ENCODE results near the gene HEATR5A.

DNA sequence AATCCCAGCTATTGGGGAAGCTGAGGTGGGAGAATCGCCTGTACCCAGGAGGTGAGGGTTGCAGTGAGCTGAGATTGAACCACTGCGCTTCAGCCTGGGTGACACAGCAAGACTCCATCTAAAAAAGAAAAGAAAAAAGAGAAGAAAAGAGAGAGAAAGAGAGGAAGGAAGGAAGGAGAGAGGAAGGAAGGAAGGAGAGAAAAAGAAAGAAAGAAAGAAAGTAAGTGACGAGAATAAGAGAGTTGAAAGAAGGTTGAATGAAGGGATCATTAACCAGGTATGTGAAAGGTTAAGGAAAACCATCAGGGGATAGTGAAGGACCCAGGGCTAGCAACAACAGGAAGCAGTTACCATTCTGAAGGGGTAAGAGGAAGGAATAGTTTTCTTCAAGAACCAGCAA lies 41.2 kb upstream of the HEATR5A start:
- TF ChIP-seq, protein P1, sequence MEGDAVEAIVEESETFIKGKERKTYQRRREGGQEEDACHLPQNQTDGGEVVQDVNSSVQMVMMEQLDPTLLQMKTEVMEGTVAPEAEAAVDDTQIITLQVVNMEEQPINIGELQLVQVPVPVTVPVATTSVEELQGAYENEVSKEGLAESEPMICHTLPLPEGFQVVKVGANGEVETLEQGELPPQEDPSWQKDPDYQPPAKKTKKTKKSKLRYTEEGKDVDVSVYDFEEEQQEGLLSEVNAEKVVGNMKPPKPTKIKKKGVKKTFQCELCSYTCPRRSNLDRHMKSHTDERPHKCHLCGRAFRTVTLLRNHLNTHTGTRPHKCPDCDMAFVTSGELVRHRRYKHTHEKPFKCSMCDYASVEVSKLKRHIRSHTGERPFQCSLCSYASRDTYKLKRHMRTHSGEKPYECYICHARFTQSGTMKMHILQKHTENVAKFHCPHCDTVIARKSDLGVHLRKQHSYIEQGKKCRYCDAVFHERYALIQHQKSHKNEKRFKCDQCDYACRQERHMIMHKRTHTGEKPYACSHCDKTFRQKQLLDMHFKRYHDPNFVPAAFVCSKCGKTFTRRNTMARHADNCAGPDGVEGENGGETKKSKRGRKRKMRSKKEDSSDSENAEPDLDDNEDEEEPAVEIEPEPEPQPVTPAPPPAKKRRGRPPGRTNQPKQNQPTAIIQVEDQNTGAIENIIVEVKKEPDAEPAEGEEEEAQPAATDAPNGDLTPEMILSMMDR (conservative IDR thresholded peaks at IDR 0.05 in 1 of 2, IDR thresholded peaks at IDR 0.05 in 1 of 2; ENCODE audit: low read depth in 1 of 2, low read length in 2 of 2): no peak
- TF ChIP-seq EZH2 (IDR thresholded peaks at IDR 0.05; ENCODE audit: low read length, missing control alignments): no peak

Measured in fibroblast of lung (primary cell).